ENCODE measurements around the gene ZNF286A. TPM values are rescaled to one million over a fixed set of nuclear protein-coding genes. Genes with fewer than 3 reads are reported as not detected.

ZNF286A gene
- total and polyA plus RNA-seq, 4 donors = 1.1 to 7.5 (median 4.1) TPM

DNA sequence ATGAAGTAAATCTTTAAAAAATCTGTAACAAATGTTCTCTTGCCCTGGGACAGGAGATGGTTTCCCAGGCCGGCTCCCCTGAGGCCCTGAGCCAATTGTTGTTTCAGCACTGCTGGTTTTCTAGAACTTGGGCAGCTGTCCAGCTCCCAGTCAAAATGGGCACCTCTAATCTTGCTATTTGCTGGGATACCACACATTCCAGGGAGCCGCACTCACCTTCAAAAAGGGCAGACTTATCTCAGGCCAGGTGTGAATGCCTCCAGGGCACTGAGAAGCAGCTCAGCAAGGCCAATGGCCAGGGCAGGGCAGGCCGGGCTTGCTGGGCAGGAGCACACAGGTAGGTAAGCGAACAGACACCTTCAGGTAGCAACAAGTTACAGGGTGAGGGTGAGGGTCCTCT, 39.9 kb upstream of the ZNF286A start:
- peaks cover 0 to 5% (median 1%) of the 10 kb centered on the region in 4 donors for H3K36me3 ChIP-seq (ENCODE audit: control insufficient read depth in 4 of 4, insufficient read depth in 3 of 4, low read depth in 1 of 4, low read length in 3 of 4)
- H3K4me1 ChIP-seq (ENCODE audit: control insufficient read depth in 4 of 4, insufficient read depth in 4 of 4, low read length in 3 of 4) = no peaks in the 10 kb centered on the region
- no peaks in the 10 kb centered on the region for H3K9me3 ChIP-seq (ENCODE audit: control insufficient read depth in 4 of 4, low read length in 3 of 4)
- H3K27me3 ChIP-seq (ENCODE audit: control insufficient read depth in 4 of 4, insufficient read depth in 4 of 4, low read length in 3 of 4) = no peaks in the 10 kb centered on the region
- 87% methylated on average over 4 of the region's 4 CpGs for WGBS
- H3K9ac ChIP-seq (ENCODE audit: low read depth in 1 of 2, low read length in 2 of 2) = no peak overlapping the region
- H3K4me3 ChIP-seq (ENCODE audit: low read depth in 1 of 3, low read length in 3 of 3) = no peak overlapping the region
- no peak overlapping the region for H3K27ac ChIP-seq (ENCODE audit: low read depth in 1 of 2, low read length in 2 of 2)
- TF ChIP-seq, protein P1, sequence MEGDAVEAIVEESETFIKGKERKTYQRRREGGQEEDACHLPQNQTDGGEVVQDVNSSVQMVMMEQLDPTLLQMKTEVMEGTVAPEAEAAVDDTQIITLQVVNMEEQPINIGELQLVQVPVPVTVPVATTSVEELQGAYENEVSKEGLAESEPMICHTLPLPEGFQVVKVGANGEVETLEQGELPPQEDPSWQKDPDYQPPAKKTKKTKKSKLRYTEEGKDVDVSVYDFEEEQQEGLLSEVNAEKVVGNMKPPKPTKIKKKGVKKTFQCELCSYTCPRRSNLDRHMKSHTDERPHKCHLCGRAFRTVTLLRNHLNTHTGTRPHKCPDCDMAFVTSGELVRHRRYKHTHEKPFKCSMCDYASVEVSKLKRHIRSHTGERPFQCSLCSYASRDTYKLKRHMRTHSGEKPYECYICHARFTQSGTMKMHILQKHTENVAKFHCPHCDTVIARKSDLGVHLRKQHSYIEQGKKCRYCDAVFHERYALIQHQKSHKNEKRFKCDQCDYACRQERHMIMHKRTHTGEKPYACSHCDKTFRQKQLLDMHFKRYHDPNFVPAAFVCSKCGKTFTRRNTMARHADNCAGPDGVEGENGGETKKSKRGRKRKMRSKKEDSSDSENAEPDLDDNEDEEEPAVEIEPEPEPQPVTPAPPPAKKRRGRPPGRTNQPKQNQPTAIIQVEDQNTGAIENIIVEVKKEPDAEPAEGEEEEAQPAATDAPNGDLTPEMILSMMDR (IDR thresholded peaks at IDR 0.05; ENCODE audit: low read depth, low read length, missing input control) = no peak
- TF ChIP-seq, protein P2, sequence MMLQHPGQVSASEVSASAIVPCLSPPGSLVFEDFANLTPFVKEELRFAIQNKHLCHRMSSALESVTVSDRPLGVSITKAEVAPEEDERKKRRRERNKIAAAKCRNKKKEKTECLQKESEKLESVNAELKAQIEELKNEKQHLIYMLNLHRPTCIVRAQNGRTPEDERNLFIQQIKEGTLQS (IDR thresholded peaks at IDR 0.05) = no peak
- no peak for TF ChIP-seq YY1 (IDR thresholded peaks at IDR 0.05)
- DNase-seq (ENCODE audit: low spot score) = no peak

DNA sequence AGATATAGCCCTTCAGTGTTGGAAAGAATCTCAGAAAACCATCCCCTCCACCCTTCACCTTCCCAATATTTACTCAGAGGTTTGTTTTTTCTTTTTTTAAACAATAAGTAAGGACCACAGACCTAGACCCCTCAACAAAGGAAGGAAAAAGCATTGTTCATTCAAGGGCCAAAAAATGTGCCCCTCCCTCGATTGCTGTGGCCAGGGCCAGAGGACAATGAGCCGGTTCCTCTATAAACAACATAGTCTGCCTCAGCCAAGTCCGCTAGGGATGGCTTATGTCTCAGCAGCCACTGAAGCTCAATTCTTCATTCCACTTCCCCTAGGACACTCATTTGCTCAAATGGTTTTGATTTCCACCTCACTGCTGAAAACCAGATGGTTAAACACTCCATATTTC, 39.5 kb upstream of the ZNF286A start:
- Histone ChIP-seq H3K36me3 (ENCODE audit: control insufficient read depth in 4 of 4, insufficient read depth in 3 of 4, low read depth in 1 of 4, low read length in 3 of 4) (peaks cover 0 to 5% (median 1%) of the 10 kb centered on the region in 4 donors), H3K4me1 (ENCODE audit: control insufficient read depth in 4 of 4, insufficient read depth in 4 of 4, low read length in 3 of 4) (no peaks in the 10 kb centered on the region), H3K27me3 (ENCODE audit: control insufficient read depth in 4 of 4, insufficient read depth in 4 of 4, low read length in 3 of 4) (no peaks in the 10 kb centered on the region), H3K9ac (ENCODE audit: low read depth in 1 of 2, low read length in 2 of 2) (no peak overlapping the region), H3K9me3 (ENCODE audit: control insufficient read depth in 4 of 4, low read length in 3 of 4) (no peaks in the 10 kb centered on the region), H3K4me3 (ENCODE audit: low read depth in 1 of 3, low read length in 3 of 3) (no peak overlapping the region), H3K27ac (ENCODE audit: low read depth in 1 of 2, low read length in 2 of 2) (no peak overlapping the region)
- TF ChIP-seq, protein P3, sequence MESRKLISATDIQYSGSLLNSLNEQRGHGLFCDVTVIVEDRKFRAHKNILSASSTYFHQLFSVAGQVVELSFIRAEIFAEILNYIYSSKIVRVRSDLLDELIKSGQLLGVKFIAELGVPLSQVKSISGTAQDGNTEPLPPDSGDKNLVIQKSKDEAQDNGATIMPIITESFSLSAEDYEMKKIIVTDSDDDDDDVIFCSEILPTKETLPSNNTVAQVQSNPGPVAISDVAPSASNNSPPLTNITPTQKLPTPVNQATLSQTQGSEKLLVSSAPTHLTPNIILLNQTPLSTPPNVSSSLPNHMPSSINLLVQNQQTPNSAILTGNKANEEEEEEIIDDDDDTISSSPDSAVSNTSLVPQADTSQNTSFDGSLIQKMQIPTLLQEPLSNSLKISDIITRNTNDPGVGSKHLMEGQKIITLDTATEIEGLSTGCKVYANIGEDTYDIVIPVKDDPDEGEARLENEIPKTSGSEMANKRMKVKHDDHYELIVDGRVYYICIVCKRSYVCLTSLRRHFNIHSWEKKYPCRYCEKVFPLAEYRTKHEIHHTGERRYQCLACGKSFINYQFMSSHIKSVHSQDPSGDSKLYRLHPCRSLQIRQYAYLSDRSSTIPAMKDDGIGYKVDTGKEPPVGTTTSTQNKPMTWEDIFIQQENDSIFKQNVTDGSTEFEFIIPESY (IDR thresholded peaks at IDR 0.05) = no peak
- no peak for TF ChIP-seq HNF4G (IDR thresholded peaks at IDR 0.05)
- TF ChIP-seq EGR1 (IDR thresholded peaks at IDR 0.05; ENCODE audit: low read depth in 2 of 2) = no peak
- no peak for TF ChIP-seq RXRA (IDR thresholded peaks at IDR 0.05)
- TF ChIP-seq FOXA1 (IDR thresholded peaks at IDR 0.05) = no peak
- no peak for TF ChIP-seq JUND (IDR thresholded peaks at IDR 0.05)
- TF ChIP-seq YY1 (IDR thresholded peaks at IDR 0.05) = no peak
- TF ChIP-seq SP1 (IDR thresholded peaks at IDR 0.05) = no peak
- TF ChIP-seq GABPA (IDR thresholded peaks at IDR 0.05 in 1 of 2, conservative IDR thresholded peaks at IDR 0.05 in 1 of 2) = no peak
- TF ChIP-seq FOXA2 (IDR thresholded peaks at IDR 0.05) = no peak
- TF ChIP-seq, protein P4, sequence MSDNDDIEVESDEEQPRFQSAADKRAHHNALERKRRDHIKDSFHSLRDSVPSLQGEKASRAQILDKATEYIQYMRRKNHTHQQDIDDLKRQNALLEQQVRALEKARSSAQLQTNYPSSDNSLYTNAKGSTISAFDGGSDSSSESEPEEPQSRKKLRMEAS (IDR thresholded peaks at IDR 0.05) = no peak
- no peak for TF ChIP-seq HNF4A (conservative IDR thresholded peaks at IDR 0.05)
- TF ChIP-seq TAF1 (conservative IDR thresholded peaks at IDR 0.05) = no peak
- TF ChIP-seq RAD21 (IDR thresholded peaks at IDR 0.05) = no peak
- TF ChIP-seq, protein P2 (IDR thresholded peaks at IDR 0.05) = no peak
- TF ChIP-seq, protein P1 (IDR thresholded peaks at IDR 0.05; ENCODE audit: low read depth, low read length, missing input control) = no peak
- TF ChIP-seq, protein P5, sequence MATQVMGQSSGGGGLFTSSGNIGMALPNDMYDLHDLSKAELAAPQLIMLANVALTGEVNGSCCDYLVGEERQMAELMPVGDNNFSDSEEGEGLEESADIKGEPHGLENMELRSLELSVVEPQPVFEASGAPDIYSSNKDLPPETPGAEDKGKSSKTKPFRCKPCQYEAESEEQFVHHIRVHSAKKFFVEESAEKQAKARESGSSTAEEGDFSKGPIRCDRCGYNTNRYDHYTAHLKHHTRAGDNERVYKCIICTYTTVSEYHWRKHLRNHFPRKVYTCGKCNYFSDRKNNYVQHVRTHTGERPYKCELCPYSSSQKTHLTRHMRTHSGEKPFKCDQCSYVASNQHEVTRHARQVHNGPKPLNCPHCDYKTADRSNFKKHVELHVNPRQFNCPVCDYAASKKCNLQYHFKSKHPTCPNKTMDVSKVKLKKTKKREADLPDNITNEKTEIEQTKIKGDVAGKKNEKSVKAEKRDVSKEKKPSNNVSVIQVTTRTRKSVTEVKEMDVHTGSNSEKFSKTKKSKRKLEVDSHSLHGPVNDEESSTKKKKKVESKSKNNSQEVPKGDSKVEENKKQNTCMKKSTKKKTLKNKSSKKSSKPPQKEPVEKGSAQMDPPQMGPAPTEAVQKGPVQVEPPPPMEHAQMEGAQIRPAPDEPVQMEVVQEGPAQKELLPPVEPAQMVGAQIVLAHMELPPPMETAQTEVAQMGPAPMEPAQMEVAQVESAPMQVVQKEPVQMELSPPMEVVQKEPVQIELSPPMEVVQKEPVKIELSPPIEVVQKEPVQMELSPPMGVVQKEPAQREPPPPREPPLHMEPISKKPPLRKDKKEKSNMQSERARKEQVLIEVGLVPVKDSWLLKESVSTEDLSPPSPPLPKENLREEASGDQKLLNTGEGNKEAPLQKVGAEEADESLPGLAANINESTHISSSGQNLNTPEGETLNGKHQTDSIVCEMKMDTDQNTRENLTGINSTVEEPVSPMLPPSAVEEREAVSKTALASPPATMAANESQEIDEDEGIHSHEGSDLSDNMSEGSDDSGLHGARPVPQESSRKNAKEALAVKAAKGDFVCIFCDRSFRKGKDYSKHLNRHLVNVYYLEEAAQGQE (IDR thresholded peaks at IDR 0.05) = no peak
- no peak for TF ChIP-seq NR2F2 (IDR thresholded peaks at IDR 0.05)
- DNase-seq (ENCODE audit: low spot score) = no peak
- WGBS = 88% methylated on average over 3 of the region's 3 CpGs
